ENCODE results near the gene NUP98. TPM values are rescaled to one million over a fixed set of nuclear protein-coding genes. Genes with fewer than 3 reads are reported as not detected.

NUP98 gene
- total and polyA plus RNA-seq, 10 of the 15 experiments (the other 5 are each of a cell fraction or from before 2014, with no cell fraction given), result 21.7 to 108 (median 78.9) TPM

DNA sequence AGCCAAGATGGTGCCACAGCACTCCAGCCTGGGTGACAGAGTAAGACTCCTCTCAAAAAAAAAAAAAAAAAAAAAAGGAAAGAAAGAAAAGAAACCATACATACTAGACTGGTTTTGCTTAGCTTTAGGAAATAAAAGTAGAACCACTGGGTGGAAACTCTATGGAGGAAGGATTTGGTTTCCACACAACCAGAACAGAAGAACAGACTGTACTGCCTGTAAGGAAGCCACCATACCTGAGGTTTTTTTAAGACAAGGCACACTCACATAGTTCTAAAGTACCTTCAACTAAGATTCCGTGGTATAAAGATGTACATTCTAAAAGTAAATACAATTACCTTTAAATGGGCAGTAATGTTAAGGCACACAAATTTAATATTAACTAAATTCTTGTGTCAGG lies 58.6 kb downstream of the NUP98 start (continued):
- TF ChIP-seq, protein P1, sequence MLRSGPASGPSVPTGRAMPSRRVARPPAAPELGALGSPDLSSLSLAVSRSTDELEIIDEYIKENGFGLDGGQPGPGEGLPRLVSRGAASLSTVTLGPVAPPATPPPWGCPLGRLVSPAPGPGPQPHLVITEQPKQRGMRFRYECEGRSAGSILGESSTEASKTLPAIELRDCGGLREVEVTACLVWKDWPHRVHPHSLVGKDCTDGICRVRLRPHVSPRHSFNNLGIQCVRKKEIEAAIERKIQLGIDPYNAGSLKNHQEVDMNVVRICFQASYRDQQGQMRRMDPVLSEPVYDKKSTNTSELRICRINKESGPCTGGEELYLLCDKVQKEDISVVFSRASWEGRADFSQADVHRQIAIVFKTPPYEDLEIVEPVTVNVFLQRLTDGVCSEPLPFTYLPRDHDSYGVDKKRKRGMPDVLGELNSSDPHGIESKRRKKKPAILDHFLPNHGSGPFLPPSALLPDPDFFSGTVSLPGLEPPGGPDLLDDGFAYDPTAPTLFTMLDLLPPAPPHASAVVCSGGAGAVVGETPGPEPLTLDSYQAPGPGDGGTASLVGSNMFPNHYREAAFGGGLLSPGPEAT (IDR thresholded peaks at IDR 0.05; ENCODE audit: low read depth), result no peak
- TF ChIP-seq ETV6 (conservative IDR thresholded peaks at IDR 0.05 in 1 of 2, IDR thresholded peaks at IDR 0.05 in 1 of 2; ENCODE audit: borderline replicate concordance in 1 of 2, low read depth in 1 of 2), result no peak
- no peak for TF ChIP-seq SMAD1 (IDR thresholded peaks at IDR 0.05; ENCODE audit: low read depth, partially characterized antibody)
- no peak for TF ChIP-seq ZNF207 (IDR thresholded peaks at IDR 0.05; ENCODE audit: borderline replicate concordance)
- no peak for TF ChIP-seq NFIC (IDR thresholded peaks at IDR 0.05; ENCODE audit: low read depth, low read length)
- no peak for TF ChIP-seq NRF1 (conservative IDR thresholded peaks at IDR 0.05; ENCODE audit: low read depth, low read length)
- no peak for TF ChIP-seq NR2C2 (IDR thresholded peaks at IDR 0.05; ENCODE audit: borderline replicate concordance, control insufficient read depth, insufficient read length, low read depth)
- TF ChIP-seq ASH2L (IDR thresholded peaks at IDR 0.05; ENCODE audit: borderline replicate concordance, low read depth), result no peak
- TF ChIP-seq, protein P2, sequence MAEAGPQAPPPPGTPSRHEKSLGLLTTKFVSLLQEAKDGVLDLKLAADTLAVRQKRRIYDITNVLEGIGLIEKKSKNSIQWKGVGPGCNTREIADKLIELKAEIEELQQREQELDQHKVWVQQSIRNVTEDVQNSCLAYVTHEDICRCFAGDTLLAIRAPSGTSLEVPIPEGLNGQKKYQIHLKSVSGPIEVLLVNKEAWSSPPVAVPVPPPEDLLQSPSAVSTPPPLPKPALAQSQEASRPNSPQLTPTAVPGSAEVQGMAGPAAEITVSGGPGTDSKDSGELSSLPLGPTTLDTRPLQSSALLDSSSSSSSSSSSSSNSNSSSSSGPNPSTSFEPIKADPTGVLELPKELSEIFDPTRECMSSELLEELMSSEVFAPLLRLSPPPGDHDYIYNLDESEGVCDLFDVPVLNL (IDR thresholded peaks at IDR 0.05; ENCODE audit: low read depth, low read length), result no peak
- no peak for TF ChIP-seq CHD2 (IDR thresholded peaks at IDR 0.05; ENCODE audit: borderline replicate concordance, low read depth, low read length)

DNA sequence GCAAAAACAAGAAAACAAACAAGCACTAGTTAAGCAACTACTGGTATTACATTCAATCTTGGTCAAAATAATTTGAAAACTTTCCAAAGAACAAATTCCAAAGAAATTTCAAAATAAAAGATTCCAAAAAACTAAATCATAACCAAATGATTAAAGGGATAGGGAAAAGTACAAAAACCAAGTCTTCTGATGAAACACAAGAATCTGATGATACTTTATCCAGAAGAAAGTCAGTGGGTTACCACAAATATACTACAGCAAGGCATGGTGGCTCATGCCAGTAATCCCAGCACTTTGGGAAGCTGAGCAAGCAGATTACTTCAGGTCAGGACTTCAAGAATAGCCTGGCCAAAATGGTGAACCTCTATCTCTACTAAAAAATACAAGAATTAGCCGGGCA lies 59.1 kb downstream of the NUP98 start:
- no peak for FAIRE-seq
- peaks cover 3 to 25% of the 10 kb centered on the region in 2 experiments; a peak in 3 of 4 replicates for H3K36me3 ChIP-seq (ENCODE audit: control insufficient read depth in 2 of 2, insufficient read depth in 2 of 2, low read length in 1 of 2)
- in situ Hi-C loops (cut with MboI) (no loop called here), intact Hi-C loops (cut with micrococcal nuclease; ENCODE audit: unreplicated experiment) (no loop called here)
- H3K4me2 ChIP-seq (ENCODE audit: control insufficient read depth, insufficient read depth), result no peak overlapping the region
- H3K27me3 ChIP-seq (replicated peaks in 1 of 2; ENCODE audit: control insufficient read depth in 2 of 2, insufficient read depth in 2 of 2, low read length in 1 of 2), result no peaks in the 10 kb centered on the region
- ChIA-PET SMC1A (ENCODE audit: uncharacterized antibody, unreplicated experiment) (interaction anchor here (1.5 kb wide), 1 partner anchor 71 kb away, joined by 4 read pairs; the partner anchor contains the start of gene PGAP2), CTCF (no interaction called here), RAD21 (ENCODE audit: unreplicated experiment) (no interaction called here), POLR2A (no interaction called here)
- no TSS peak for BruUV-seq (replicated peaks)
- H4K20me1 ChIP-seq (ENCODE audit: control insufficient read depth, insufficient read depth), result no peaks in the 10 kb centered on the region
- H3K9me3 ChIP-seq (replicated peaks; ENCODE audit: control insufficient read depth, insufficient read depth, low read length), result no peaks in the 10 kb centered on the region
- H2AFZ ChIP-seq (ENCODE audit: control insufficient read depth, low read depth, low read length), result no peak overlapping the region
- ATAC-seq, result no peak
- no peak for DNase-seq (ENCODE audit: low read depth, low spot score)
- no peak overlapping the region for H3K9ac ChIP-seq (ENCODE audit: control insufficient read depth, insufficient read depth, low read length)
- no peak overlapping the region for H3K4me3 ChIP-seq
- 92% methylated on average over 1 of the region's 1 CpG for WGBS (ENCODE audit: insufficient coverage, insufficient replicate concordance, low lambda C conversion rate, missing lambda C conversion rate)
- no peak overlapping the region for H3K27ac ChIP-seq (ENCODE audit: control insufficient read depth, insufficient read depth)
- H3K4me1 ChIP-seq (ENCODE audit: control insufficient read depth, insufficient read depth, low read length), result no peaks in the 10 kb centered on the region
- H3K79me2 ChIP-seq (ENCODE audit: control insufficient read depth, insufficient read depth, low read length), result no peaks in the 10 kb centered on the region
- no peak for TF ChIP-seq SPI1 (IDR thresholded peaks at IDR 0.05; ENCODE audit: borderline replicate concordance, insufficient read depth, low read depth, low read length)
- no peak for TF ChIP-seq PAX5 (IDR thresholded peaks at IDR 0.05; ENCODE audit: borderline replicate concordance, low read depth, low read length)
- no peak for TF ChIP-seq SREBF1 (IDR thresholded peaks at IDR 0.05; ENCODE audit: low read length)
- TF ChIP-seq, protein P3, sequence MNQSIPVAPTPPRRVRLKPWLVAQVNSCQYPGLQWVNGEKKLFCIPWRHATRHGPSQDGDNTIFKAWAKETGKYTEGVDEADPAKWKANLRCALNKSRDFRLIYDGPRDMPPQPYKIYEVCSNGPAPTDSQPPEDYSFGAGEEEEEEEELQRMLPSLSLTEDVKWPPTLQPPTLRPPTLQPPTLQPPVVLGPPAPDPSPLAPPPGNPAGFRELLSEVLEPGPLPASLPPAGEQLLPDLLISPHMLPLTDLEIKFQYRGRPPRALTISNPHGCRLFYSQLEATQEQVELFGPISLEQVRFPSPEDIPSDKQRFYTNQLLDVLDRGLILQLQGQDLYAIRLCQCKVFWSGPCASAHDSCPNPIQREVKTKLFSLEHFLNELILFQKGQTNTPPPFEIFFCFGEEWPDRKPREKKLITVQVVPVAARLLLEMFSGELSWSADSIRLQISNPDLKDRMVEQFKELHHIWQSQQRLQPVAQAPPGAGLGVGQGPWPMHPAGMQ (IDR thresholded peaks at IDR 0.05; ENCODE audit: borderline replicate concordance), result no peak
- TF ChIP-seq SMAD5 (IDR thresholded peaks at IDR 0.05; ENCODE audit: low read depth), result no peak
- no peak for TF ChIP-seq MEF2B (IDR thresholded peaks at IDR 0.05; ENCODE audit: partially characterized antibody, poor library complexity, severe bottlenecking)
- TF ChIP-seq YBX1 (IDR thresholded peaks at IDR 0.05), result no peak
- no peak for TF ChIP-seq TAF1 (IDR thresholded peaks at IDR 0.05; ENCODE audit: borderline replicate concordance, low read depth, low read length)
- no peak for TF ChIP-seq RELA (IDR thresholded peaks at IDR 0.05; ENCODE audit: borderline replicate concordance, partially characterized antibody)
- TF ChIP-seq CBX3 (IDR thresholded peaks at IDR 0.05; ENCODE audit: borderline replicate concordance, low read depth), result no peak
- TF ChIP-seq MEF2A (IDR thresholded peaks at IDR 0.05; ENCODE audit: insufficient read depth, low read depth, low read length), result no peak

All from GM12878 (cell line).